GM12878 (cell line): ENCODE measurements around the gene MAGI1. TPM values are rescaled to one million over a fixed set of nuclear protein-coding genes. Genes with fewer than 3 reads are reported as not detected.

Source experiments
- ATAC-seq: fragments of 200-7000 bp; cut with Tn5 transposase; 3 replicates; pipeline ENCODE4 v1.9.1; 2020; ENCODE audit warnings: mild to moderate bottlenecking, moderate library complexity
- BruUV-seq: library from RNA; stranded (reverse); fragments of 400-500 nt; replicated peaks from 2 replicates; lab custom pipeline; 2021; lab: Mats Ljungman, UMichigan
- CTCF ChIA-PET: fragments of 300-600 bp; sonication (Branson Sonifier 250); formaldehyde crosslinking; extraction: SDS; loops from one replicate; lab custom pipeline; 2021; ENCODE audit warnings: inconsistent platforms; lab: Yijun Ruan, JAX
- POLR2A ChIA-PET: fragments of 350-600 bp; formaldehyde crosslinking; extraction: SDS; loops from one replicate; lab custom pipeline; 2021; ENCODE audit warnings: inconsistent platforms; lab: Charles Lee
- RAD21 ChIA-PET: fragments of 300-600 bp; sonication (Branson Sonifier 250); formaldehyde crosslinking; loops from one replicate; lab custom pipeline; 2023; ENCODE audit warnings: antibody characterized with exemption; ENCODE audit not compliant: unreplicated experiment; lab: Charles Lee
- SMC1A ChIA-PET: fragments of 300-600 bp; sonication (Branson Sonifier 250); formaldehyde crosslinking; loops from one replicate; lab custom pipeline; 2023; ENCODE audit not compliant: unreplicated experiment, uncharacterized antibody; lab: Charles Lee
- DNase-seq: peaks from one replicate; pipeline ENCODE4 v3.0.0-alpha.2; 2011; ENCODE audit warnings: low read depth, low spot score
- FAIRE-seq: peaks from 3 replicates; lab custom pipeline; 2011; peaks lifted over from hg19 to GRCh38; lab: Jason Lieb, UNC
- H2AFZ ChIP-seq: 2 replicates; pipeline ENCODE4 v1.6.0; 2011; ENCODE audit warnings: low read depth, low read length, control low read depth; ENCODE audit not compliant: control insufficient read depth
- H3K27ac ChIP-seq: 2 replicates; pipeline ENCODE4 v1.5.1; 2011; ENCODE audit warnings: control low read depth; ENCODE audit not compliant: control insufficient read depth, insufficient read depth
- H3K27me3 ChIP-seq, 2 experiments: replicated peaks in 1 of 2; 2 replicates each; pipeline versions ENCODE4 v1.6.0 to v1.6.1; 2011; ENCODE audit warnings: low read length in 1 of 2; ENCODE audit not compliant: control insufficient read depth in 2 of 2, insufficient read depth in 2 of 2
- H3K36me3 ChIP-seq, 2 experiments: 2 replicates each; pipeline ENCODE4 v1.5.1; 2011; ENCODE audit warnings: low read length in 1 of 2; ENCODE audit not compliant: control insufficient read depth in 2 of 2, insufficient read depth in 2 of 2
- H3K4me1 ChIP-seq: 2 replicates; pipeline ENCODE4 v1.6.1; 2011; ENCODE audit warnings: mild to moderate bottlenecking, low read length, moderate library complexity, mixed read lengths; ENCODE audit not compliant: control insufficient read depth, insufficient read depth
- H3K4me2 ChIP-seq: 2 replicates; pipeline ENCODE4 v1.6.0; 2011; ENCODE audit warnings: control low read depth; ENCODE audit not compliant: control insufficient read depth, insufficient read depth
- H3K4me3 ChIP-seq: fragments of 200-600 bp; sonication (generic); 2 replicates; pipeline ENCODE4 v1.5.1; 2016
- H3K79me2 ChIP-seq: 2 replicates; pipeline ENCODE4 v1.6.0; 2011; ENCODE audit warnings: low read length; ENCODE audit not compliant: control insufficient read depth, insufficient read depth
- H3K9ac ChIP-seq: 2 replicates; pipeline ENCODE4 v1.8.0; 2011; ENCODE audit warnings: low read length, control low read depth, mixed read lengths; ENCODE audit not compliant: control insufficient read depth, insufficient read depth
- H3K9me3 ChIP-seq: replicated peaks from 3 replicates; pipeline ENCODE4 v1.5.1; 2011; ENCODE audit warnings: mild to moderate bottlenecking, low read length; ENCODE audit not compliant: control insufficient read depth, insufficient read depth
- H4K20me1 ChIP-seq: 2 replicates; pipeline ENCODE4 v1.6.0; 2011; ENCODE audit not compliant: control insufficient read depth, insufficient read depth
- GATAD2B ChIP-seq: fragments of 450-650 bp; conservative IDR thresholded peaks from 2 replicates; pipeline ENCODE4 v1.6.1; 2017; ENCODE audit warnings: low read depth, mild to moderate bottlenecking, moderate library complexity
- ZNF687 ChIP-seq: fragments of 450-650 bp; IDR thresholded peaks from 2 replicates; pipeline ENCODE4 v1.6.1; 2017; ENCODE audit warnings: mild to moderate bottlenecking, moderate library complexity
- WGBS: methylation state at CpG from one replicate; pipeline ENCODE4 v1.1.6; 2016; ENCODE audit warnings: low lambda C conversion rate; ENCODE audit not compliant: insufficient replicate concordance, insufficient coverage; ENCODE audit errors: missing lambda C conversion rate; 5-methylcytosine and 5-hydroxymethylcytosine counted together
- in situ Hi-C: fragments of 300-500 bp; cut with MboI; formaldehyde crosslinking; loops from 9 replicates; pipeline ENCODE4 v1.14.3; 2018; ENCODE audit warnings: mixed read lengths
- intact Hi-C: fragments of 100-400 bp; cut with micrococcal nuclease; formaldehyde crosslinking; loops from one replicate; pipeline ENCODE4 v1.14.2; 2022; ENCODE audit not compliant: unreplicated experiment
- polyA plus RNA-seq, 11 experiments: library from polyadenylated mRNA; depleted of rRNA in 4 of 11; unstranded in 6 of 11; stranded (reverse) in 5 of 11; fragments of >200 nt; fragmentation: Nextera tagmentation in 4 of 11; fragmentation: Illumina TruSeq in 1 of 11; extraction: Ambion mirVana in 4 of 11; extraction: Trizol in 1 of 11; gene quantifications; 1 replicate in 1 of 11; 2 replicates in 10 of 11; pipeline versions ENCODE4 v1.2.1 to v1.2.3, GENCODE V29; 2011 to 2016; ENCODE audit warnings: inconsistent platforms in 2 of 11, missing spikeins in 2 of 11, low read depth in 1 of 11
- total RNA-seq, 4 experiments: library from RNA; depleted of rRNA in 3 of 4; stranded (reverse); fragments of >200 nt in 3 of 4; fragmentation: Illumina TruSeq in 1 of 4; extraction: Trizol in 1 of 4; gene quantifications; 2 replicates each; pipeline versions ENCODE4 v1.2.1 to v1.2.3, GENCODE V29; 2013 to 2021

MAGI1 gene
- total and polyA plus RNA-seq, 10 of the 15 experiments (the other 5 are each of a cell fraction or from before 2014, with no cell fraction given): 0.02 to 3.3 (median 0.29) TPM; not detected in 1

- FAIRE-seq (no peak), DNase-seq (no peak), ATAC-seq (no peak)
- in situ Hi-C loops (no loop called here), intact Hi-C loops (no loop called here)
- ChIA-PET POLR2A (no interaction called here), CTCF (no interaction called here), RAD21 (no interaction called here), SMC1A (interaction anchor here (1.2 kb wide), 1 partner anchor 58 kb away, joined by 3 read pairs; no protein-coding TSS in a partner anchor)
- BruUV-seq: no TSS peak
- Histone ChIP-seq H3K27me3 (no peaks in the 10 kb centered on the region), H2AFZ (no peak overlapping the region), H3K79me2 (no peaks in the 10 kb centered on the region), H4K20me1 (no peaks in the 10 kb centered on the region), H3K9me3 (no peaks in the 10 kb centered on the region), H3K4me1 (no peaks in the 10 kb centered on the region), H3K36me3 (no peaks in the 10 kb centered on the region), H3K4me3 (no peak overlapping the region), H3K27ac (no peak overlapping the region), H3K9ac (no peak overlapping the region), H3K4me2 (no peak overlapping the region)
- 37% methylated on average over 2 of the region's 2 CpGs for WGBS
- TF ChIP-seq GATAD2B (no peak), ZNF687 (no peak)
Measured at GRCh38 chr3:65502526-65502925, 536.2 kb downstream of the MAGI1 start.
